ENCODE results near the gene RIN1. TPM values are rescaled to one million over a fixed set of nuclear protein-coding genes. Genes with fewer than 3 reads are reported as not detected.
"Not testable (repeated sequence)": the region's sequence is repeated elsewhere in the genome, so short reads cannot be mapped to it uniquely, and the experiment has no call there.

Gene RIN1, protein sequence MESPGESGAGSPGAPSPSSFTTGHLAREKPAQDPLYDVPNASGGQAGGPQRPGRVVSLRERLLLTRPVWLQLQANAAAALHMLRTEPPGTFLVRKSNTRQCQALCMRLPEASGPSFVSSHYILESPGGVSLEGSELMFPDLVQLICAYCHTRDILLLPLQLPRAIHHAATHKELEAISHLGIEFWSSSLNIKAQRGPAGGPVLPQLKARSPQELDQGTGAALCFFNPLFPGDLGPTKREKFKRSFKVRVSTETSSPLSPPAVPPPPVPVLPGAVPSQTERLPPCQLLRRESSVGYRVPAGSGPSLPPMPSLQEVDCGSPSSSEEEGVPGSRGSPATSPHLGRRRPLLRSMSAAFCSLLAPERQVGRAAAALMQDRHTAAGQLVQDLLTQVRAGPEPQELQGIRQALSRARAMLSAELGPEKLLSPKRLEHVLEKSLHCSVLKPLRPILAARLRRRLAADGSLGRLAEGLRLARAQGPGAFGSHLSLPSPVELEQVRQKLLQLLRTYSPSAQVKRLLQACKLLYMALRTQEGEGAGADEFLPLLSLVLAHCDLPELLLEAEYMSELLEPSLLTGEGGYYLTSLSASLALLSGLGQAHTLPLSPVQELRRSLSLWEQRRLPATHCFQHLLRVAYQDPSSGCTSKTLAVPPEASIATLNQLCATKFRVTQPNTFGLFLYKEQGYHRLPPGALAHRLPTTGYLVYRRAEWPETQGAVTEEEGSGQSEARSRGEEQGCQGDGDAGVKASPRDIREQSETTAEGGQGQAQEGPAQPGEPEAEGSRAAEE
- 3.7 and 4.3 TPM in 2 replicates for total RNA-seq
- long read RNA-seq, result 0 reads

DNA sequence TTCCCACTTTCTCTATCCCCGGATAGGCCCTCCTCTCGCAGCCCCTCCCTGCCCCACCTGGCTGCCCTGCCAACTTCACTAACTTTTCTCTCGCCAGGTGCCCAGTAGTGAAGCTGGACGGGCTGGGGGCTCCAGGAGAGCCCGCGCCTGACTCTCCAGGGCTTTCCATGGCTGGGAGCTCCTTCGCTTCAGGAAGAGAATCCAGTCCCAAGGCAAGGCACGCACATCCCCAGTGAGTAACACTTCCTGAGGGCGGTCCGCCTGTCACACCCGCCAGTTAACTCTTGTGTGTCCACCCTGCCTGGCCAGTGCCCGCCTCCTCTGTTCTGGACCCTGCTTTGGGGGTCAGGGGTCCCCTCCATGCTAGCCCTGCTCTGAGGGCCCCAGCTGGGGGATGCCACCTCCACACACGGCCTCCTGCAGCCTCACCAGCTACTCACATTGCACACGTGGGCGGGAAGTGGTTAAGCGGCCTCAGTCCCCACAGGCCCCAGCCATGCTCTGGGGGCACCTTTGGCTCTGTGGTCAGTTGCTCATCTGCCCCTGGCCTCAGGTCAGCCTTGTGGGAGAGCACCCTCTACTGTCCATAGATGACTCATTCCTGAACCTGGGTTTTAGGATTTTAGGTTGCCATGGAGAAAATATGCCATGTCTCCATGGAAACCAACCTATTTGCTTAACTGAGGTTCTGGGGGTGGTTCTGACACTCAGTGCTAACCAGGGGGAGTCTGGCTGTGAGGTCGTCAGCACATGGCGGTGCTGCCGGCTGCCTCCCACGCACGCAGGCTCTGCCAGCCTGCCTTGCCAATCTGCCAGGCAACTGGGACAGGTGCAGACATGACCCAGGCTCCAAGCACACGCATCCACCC is at the start of gene RIN1:
TSS of gene RIN1 (minus strand) at position 201 of the 869 bp plus-strand sequence. CDS start at position 169, 32 bp downstream.
- H3K36me3 Mint-ChIP-seq (ENCODE audit: low read depth), result peaks cover under 1% of the 10 kb centered on the region
- TF ChIP-seq, protein P1, sequence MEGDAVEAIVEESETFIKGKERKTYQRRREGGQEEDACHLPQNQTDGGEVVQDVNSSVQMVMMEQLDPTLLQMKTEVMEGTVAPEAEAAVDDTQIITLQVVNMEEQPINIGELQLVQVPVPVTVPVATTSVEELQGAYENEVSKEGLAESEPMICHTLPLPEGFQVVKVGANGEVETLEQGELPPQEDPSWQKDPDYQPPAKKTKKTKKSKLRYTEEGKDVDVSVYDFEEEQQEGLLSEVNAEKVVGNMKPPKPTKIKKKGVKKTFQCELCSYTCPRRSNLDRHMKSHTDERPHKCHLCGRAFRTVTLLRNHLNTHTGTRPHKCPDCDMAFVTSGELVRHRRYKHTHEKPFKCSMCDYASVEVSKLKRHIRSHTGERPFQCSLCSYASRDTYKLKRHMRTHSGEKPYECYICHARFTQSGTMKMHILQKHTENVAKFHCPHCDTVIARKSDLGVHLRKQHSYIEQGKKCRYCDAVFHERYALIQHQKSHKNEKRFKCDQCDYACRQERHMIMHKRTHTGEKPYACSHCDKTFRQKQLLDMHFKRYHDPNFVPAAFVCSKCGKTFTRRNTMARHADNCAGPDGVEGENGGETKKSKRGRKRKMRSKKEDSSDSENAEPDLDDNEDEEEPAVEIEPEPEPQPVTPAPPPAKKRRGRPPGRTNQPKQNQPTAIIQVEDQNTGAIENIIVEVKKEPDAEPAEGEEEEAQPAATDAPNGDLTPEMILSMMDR (conservative IDR thresholded peaks at IDR 0.05), result peak; percentile 55
- no peak for DNase-seq (ENCODE audit: low read depth, low spot score)

DNA sequence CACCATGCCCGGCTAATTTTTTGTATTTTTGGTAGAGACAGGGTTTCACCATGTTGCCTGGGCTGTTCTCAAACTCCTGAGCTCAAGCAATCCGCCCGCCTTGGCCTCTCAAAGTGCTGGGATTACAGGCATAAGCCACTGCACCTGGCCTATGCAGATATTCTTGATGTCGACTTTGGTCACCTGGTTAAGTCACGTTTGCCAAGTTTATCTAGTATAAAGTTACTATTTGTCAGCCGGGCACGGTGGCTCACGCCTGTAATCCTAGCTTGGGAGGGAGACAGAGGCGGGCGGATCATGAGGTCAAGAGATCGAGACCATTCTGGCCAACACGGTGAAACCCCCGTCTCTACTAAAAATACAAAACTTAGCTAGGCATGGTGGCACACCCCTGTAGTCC is 48.1 kb upstream of the RIN1 start:
- peaks cover 14% of the 10 kb centered on the region for H3K27me3 Mint-ChIP-seq (ENCODE audit: low read depth)
- not testable (repeated sequence) for H3K9me3 Mint-ChIP-seq; H3K27ac Mint-ChIP-seq (ENCODE audit: unreplicated experiment); DNase-seq (ENCODE audit: low read depth, low spot score); H3K4me3 Mint-ChIP-seq; H3K36me3 Mint-ChIP-seq (ENCODE audit: low read depth)
- peaks cover 12% of the 10 kb centered on the region for H3K4me1 Mint-ChIP-seq

More for the DNA sequence above, at the start of gene RIN1:
- Mint-ChIP-seq H3K4me3 (peak within 1 kb of the TSS; percentile 93), H3K4me1 (peaks cover 20% of the 10 kb centered on the region), H3K27me3 (ENCODE audit: low read depth) (no peaks in the 10 kb centered on the region), H3K27ac (ENCODE audit: unreplicated experiment) (peak within 1 kb of the TSS; percentile 62), H3K9me3 (no peaks in the 10 kb centered on the region)

DNA sequence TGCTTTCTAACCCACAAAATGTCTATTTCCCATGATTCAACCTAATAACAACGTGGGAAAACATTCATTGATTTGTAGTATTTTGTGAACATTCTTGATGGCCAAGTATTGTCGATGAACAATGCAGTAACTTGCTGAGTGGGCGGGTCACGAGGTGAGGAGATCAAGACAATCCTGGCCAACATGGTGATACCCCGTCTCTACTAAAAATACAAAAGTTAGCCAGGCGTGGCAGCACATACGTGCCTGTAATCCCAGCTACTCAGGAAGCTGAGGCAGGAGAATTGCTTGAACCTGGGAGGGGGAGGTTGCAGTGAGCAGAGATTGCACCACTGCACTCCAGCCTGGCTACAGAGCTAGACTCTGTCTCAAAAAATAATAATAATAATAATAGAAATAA is 44.0 kb upstream of the RIN1 start:
- not testable (repeated sequence) for H3K9me3 Mint-ChIP-seq; H3K27me3 Mint-ChIP-seq (ENCODE audit: low read depth); DNase-seq (ENCODE audit: low read depth, low spot score); H3K4me3 Mint-ChIP-seq; H3K27ac Mint-ChIP-seq (ENCODE audit: unreplicated experiment); H3K36me3 Mint-ChIP-seq (ENCODE audit: low read depth); H3K4me1 Mint-ChIP-seq

DNA sequence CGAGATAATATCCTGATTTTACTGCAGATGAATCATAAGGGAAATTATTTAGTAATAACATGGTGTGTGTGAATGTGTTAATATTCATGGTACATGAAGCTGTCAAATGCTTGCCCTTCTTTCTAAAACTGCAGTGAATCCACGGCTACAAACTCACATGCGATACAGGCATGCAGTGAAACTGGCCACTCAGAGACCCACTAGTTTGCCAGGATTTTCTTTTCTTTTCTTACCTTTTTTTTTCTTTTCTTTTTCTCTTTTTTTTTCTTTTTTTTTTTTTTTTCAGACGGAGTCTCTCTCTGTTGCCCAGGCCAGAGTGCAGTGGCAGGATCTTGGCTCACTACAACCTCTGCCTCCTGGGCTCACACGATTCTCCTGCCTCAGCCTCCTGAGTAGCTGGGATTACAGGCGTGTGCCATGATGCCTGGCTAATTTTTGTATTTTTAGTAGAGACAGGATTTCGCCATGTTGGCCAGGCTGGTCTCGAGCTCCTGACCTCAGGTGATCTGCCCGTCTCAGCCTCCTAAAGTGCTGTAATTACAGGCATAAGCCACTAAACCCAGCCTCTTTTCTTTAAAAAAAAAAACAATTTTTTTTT is 37.6 kb upstream of the RIN1 start:
- H3K9me3 Mint-ChIP-seq; H3K36me3 Mint-ChIP-seq (ENCODE audit: low read depth); H3K27ac Mint-ChIP-seq (ENCODE audit: unreplicated experiment); H3K27me3 Mint-ChIP-seq (ENCODE audit: low read depth); DNase-seq (ENCODE audit: low read depth, low spot score): not testable (repeated sequence)
- peak overlapping the region; percentile 66 for H3K4me3 Mint-ChIP-seq
- H3K4me1 Mint-ChIP-seq, result peaks cover 24% of the 10 kb centered on the region

DNA sequence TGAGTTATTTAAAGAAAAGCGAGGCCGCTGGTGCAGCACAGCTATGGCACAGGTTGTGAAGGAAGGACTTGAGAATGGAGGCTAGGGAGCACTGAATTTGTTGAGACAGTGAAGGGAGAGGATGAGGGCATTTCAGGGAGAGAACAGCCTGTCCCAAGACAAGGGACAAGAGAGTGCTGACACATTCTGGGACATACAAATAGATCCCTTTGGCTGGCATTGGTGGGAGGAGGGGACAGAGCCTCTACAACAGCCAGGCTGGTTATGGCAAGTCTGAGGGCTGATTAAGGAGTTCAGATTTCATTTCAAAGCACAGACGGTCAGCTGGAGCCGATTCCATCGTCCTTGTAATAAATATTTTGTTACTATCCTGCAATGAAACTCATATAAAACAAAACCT is 37.0 kb upstream of the RIN1 start:
- no peak overlapping the region for H3K27ac Mint-ChIP-seq (ENCODE audit: unreplicated experiment)
- H3K4me1 Mint-ChIP-seq, result peaks cover 24% of the 10 kb centered on the region
- no peaks in the 10 kb centered on the region for H3K9me3 Mint-ChIP-seq
- no peak for DNase-seq (ENCODE audit: low read depth, low spot score)
- peaks cover 9% of the 10 kb centered on the region for H3K27me3 Mint-ChIP-seq (ENCODE audit: low read depth)
- TF ChIP-seq, protein P1 (conservative IDR thresholded peaks at IDR 0.05), result no peak
- H3K36me3 Mint-ChIP-seq (ENCODE audit: low read depth), result peaks cover 5% of the 10 kb centered on the region
- H3K4me3 Mint-ChIP-seq, result peak overlapping the region; percentile 66

DNA sequence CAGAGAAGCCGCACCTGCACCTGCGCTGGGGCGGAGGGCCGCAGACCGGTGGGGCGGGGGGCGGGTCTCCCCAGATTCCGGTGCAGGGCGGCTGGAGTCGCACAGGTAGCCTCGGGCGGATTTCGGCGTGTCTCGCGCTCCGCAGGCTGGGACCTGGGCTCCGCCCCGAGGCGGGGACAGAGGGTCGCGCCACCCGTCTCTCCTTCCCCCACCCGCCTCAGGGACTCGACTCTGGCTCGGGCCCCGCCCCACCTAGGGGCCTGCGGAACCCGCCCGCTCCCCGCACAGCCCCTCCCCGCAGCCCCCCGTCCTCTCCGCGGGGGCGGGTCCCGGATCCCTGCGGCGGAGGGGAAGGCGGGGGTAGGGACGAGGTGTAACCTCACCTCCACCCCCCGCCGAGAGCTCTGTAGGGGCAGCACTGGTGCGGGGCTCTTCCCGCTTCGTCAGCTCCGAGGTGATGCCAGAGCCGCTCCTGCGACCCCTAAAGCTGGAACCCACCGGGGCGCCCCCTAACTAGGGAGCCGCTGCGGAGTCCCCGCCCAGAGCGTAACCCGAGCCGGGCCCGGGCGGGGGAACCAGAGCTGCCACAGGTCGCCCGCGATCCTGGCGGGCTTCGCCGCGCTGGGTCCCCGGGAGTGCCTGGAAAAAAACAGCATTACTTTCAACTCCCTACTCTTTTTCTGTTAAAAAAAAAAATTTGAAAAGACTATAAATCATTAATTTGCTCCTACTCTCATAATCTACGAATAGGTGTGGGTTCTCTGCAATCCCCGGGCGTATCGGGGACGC is 35.6 kb upstream of the RIN1 start, which contains the start of gene SLC29A2:
TSS of gene SLC29A2 (minus strand) at position 134 of the 789 bp plus-strand sequence. CDS start 169 bp downstream, outside the sequence.
- Mint-ChIP-seq H3K9me3 (no peaks in the 10 kb centered on the region), H3K27me3 (ENCODE audit: low read depth) (peaks cover 7% of the 10 kb centered on the region), H3K27ac (ENCODE audit: unreplicated experiment) (peak within 1 kb of the TSS; percentile 96), H3K4me3 (peak within 1 kb of the TSS; percentile 94), H3K36me3 (ENCODE audit: low read depth) (peaks cover 9% of the 10 kb centered on the region), H3K4me1 (peaks cover 29% of the 10 kb centered on the region)
- DNase-seq (ENCODE audit: low read depth, low spot score), result peak; percentile 75
- TF ChIP-seq, protein P1 (conservative IDR thresholded peaks at IDR 0.05), result no peak
